Tibial artery (tissue), 4 donors: ENCODE measurements around the gene HOMEZ.
A peak's percentile ranks its signal among the peaks of the same experiment; 100 is the strongest.

ENCODE experiments used
- DNase-seq, 2 donors: peaks; one replicate each; pipeline ENCODE4 v3.0.0-alpha.2; 2019
- H3K27ac ChIP-seq, 2 donors: fragments of 200-600 bp; sonication (generic) in 1 of 2; 1 replicate in 1 of 2; 2 replicates in 1 of 2; pipeline ENCODE4 v1.5.1; 2018 to 2019; ENCODE audit warnings: mild to moderate bottlenecking in 1 of 2
- H3K27me3 ChIP-seq, 2 donors: fragments of 200-600 bp; sonication (generic) in 1 of 2; one replicate each; pipeline versions ENCODE4 v1.5.1 to v1.6.0; 2016 to 2019
- H3K36me3 ChIP-seq, 3 donors: fragments of 200-600 bp; sonication (generic) in 2 of 3; one replicate each; pipeline ENCODE4 v1.5.1; 2016 to 2019; ENCODE audit warnings: mild to moderate bottlenecking in 2 of 3
- H3K4me1 ChIP-seq, 4 donors: fragments of 200-600 bp; sonication (generic) in 2 of 4; 1 replicate in 3 of 4; 2 replicates in 1 of 4; pipeline ENCODE4 v1.5.1; 2016 to 2019
- H3K4me3 ChIP-seq, 2 donors: fragments of 200-600 bp; sonication (generic) in 1 of 2; 1 replicate in 1 of 2; 2 replicates in 1 of 2; pipeline ENCODE4 v1.5.1; 2018 to 2019; ENCODE audit warnings: mild to moderate bottlenecking in 2 of 2
- H3K9me3 ChIP-seq, 3 donors: fragments of 200-600 bp; sonication (generic) in 1 of 3; one replicate each; pipeline ENCODE4 v1.5.1; 2016 to 2019
- intact Hi-C: fragments of 100-400 bp; cut with DNase I; formaldehyde crosslinking; loops from one replicate; pipeline ENCODE4 v1.15.0; 2023; ENCODE audit warnings: low total_unique reads
- TF ChIP-seq, protein P1 (sequence below), 2 experiments: fragments of 200-600 bp in 1 of 2; fragments of 450-650 bp in 1 of 2; IDR thresholded peaks; one replicate each; pipeline ENCODE4 v1.5.1; 2017 to 2019; ENCODE audit warnings: antibody characterized with exemption in 2 of 2, mild to moderate bottlenecking in 1 of 2, moderate library complexity in 1 of 2

The HOMEZ gene

DNA sequence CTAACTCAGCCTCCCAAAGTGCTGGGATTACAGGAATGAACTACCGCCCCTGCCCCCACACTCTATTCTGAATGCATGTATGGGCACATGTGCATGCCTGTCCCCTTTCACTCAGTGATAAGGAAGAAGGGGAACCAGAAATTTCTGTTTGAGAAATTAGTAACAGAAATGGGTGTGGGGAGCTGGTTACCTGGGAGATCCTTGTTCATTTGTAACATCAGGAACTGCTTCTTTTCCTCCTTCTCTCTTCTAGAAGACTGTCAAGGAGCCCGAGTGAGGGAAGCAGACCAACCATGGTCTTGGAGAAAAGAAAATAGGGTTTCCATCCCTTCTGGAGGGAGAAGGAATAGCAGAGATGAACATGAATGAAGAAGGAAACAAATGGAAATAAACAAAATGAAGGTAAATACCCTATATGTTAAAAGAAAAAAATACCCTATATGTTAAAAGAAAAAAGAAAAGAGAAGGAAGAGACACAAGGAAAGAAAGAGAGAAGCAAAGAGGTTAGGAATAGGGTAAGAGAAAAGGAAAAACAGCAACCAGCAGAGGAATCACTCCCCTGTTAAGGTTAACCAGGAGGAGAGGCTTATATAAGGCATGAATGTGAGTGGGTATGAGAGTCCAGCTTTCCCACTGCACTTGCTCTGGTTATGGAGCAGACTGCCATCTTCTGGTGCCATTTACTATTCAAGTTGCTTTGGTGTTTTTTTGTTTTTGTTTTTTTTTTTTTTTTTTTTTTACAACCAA lies 13.5 kb upstream of the HOMEZ start:
- intact Hi-C loops: loop anchor here (10.0 kb wide), 1 partner anchor 115 kb away; the partner anchor contains the start of gene SLC7A8
- H3K4me1 ChIP-seq: peaks cover 0 to 35% (median 18%) of the 10 kb centered on the region in 4 donors

DNA sequence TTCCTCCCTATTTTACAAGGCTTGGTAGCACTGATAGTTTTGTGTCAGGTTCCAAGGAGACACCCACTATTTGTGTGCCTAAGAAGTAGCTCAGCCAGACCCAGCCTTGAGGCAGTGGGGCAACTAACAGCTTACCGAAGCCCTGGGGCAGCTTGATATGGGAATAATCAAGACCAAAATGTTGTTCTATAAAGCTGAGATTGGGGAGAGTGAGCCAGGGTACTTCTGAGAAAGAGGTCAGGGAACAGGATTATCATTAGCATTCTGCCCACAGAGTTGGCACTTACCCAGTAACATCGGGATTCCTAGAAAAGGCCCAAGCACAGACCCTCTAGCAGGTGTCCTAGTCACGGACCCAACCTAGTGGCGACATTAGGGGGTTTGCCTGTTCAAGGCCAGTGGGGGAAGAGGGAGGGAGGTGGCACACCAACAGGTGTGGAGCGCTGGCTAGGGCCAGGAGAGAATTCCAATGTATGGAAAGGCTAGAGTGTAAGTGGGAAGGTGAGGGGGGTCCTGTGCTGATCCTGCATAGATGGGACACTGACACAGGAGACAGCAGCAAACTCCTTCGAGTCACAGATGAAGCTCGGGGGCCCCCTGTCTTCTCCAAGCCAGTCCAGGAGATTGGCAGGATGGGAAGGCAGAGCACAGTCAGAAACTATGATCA lies 11.8 kb upstream of the HOMEZ start:
- H3K27ac ChIP-seq: no peak overlapping the region
- H3K27me3 ChIP-seq: no peaks in the 10 kb centered on the region
- H3K4me1 ChIP-seq: peaks cover 0 to 28% (median 18%) of the 10 kb centered on the region in 4 donors
- TF ChIP-seq, protein P1, sequence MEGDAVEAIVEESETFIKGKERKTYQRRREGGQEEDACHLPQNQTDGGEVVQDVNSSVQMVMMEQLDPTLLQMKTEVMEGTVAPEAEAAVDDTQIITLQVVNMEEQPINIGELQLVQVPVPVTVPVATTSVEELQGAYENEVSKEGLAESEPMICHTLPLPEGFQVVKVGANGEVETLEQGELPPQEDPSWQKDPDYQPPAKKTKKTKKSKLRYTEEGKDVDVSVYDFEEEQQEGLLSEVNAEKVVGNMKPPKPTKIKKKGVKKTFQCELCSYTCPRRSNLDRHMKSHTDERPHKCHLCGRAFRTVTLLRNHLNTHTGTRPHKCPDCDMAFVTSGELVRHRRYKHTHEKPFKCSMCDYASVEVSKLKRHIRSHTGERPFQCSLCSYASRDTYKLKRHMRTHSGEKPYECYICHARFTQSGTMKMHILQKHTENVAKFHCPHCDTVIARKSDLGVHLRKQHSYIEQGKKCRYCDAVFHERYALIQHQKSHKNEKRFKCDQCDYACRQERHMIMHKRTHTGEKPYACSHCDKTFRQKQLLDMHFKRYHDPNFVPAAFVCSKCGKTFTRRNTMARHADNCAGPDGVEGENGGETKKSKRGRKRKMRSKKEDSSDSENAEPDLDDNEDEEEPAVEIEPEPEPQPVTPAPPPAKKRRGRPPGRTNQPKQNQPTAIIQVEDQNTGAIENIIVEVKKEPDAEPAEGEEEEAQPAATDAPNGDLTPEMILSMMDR (IDR thresholded peaks at IDR 0.05): no peak
- no peak overlapping the region for H3K4me3 ChIP-seq
- intact Hi-C loops: loop anchor here (10.0 kb wide), 1 partner anchor 113 kb away; the partner anchor contains the start of gene SLC7A8
- peaks cover 0 to 9% (median 0%) of the 10 kb centered on the region in 3 donors for H3K36me3 ChIP-seq
- no peak for DNase-seq
- no peaks in the 10 kb centered on the region for H3K9me3 ChIP-seq

More for the DNA sequence above, 13.5 kb upstream of the HOMEZ start:
- no peak overlapping the region for H3K4me3 ChIP-seq
- TF ChIP-seq, protein P1 (IDR thresholded peaks at IDR 0.05): peak in 1 of 2 experiments; percentile 5
- peak overlapping the region; percentile 94 to 99 for H3K27ac ChIP-seq
- no peaks in the 10 kb centered on the region for H3K9me3 ChIP-seq
- H3K36me3 ChIP-seq: peaks cover 0 to 9% (median 0%) of the 10 kb centered on the region in 3 donors
- DNase-seq: no peak
- no peaks in the 10 kb centered on the region for H3K27me3 ChIP-seq

GRCh38 chr14:23297096-23297495 lies 11.2 kb upstream of the HOMEZ start:
- Histone ChIP-seq H3K36me3 (peaks cover 0 to 9% (median 0%) of the 10 kb centered on the region in 3 donors), H3K27ac (no peak overlapping the region), H3K4me3 (no peak overlapping the region), H3K9me3 (no peaks in the 10 kb centered on the region), H3K27me3 (no peaks in the 10 kb centered on the region), H3K4me1 (peaks cover 0 to 28% (median 18%) of the 10 kb centered on the region in 4 donors)
- TF ChIP-seq, protein P1 (IDR thresholded peaks at IDR 0.05): no peak
- DNase-seq: no peak
- intact Hi-C loops: loop anchor here (10.0 kb wide), 1 partner anchor 112 kb away; the partner anchor contains the start of gene SLC7A8

- no peak overlapping the region for H3K27ac ChIP-seq
- H3K36me3 ChIP-seq: peaks cover 0 to 9% (median 0%) of the 10 kb centered on the region in 3 donors
- TF ChIP-seq, protein P1 (IDR thresholded peaks at IDR 0.05): no peak
- H3K27me3 ChIP-seq: peaks cover 0 to 8% of the 10 kb centered on the region in 2 donors
- no peak overlapping the region for H3K4me3 ChIP-seq
- H3K9me3 ChIP-seq: no peaks in the 10 kb centered on the region
- intact Hi-C loops: loop anchor here (10.0 kb wide), 1 partner anchor 111 kb away; the partner anchor contains the start of gene SLC7A8
- H3K4me1 ChIP-seq: peaks cover 0 to 28% (median 18%) of the 10 kb centered on the region in 4 donors
- no peak for DNase-seq
Measured at GRCh38 chr14:23296012-23296777, 10.3 kb upstream of the HOMEZ start.
